WERI-Rb-1 (cell line): ENCODE data around the gene NOL9.

Experiments
- DNase-seq: peaks from one replicate; pipeline ENCODE4 v3.0.0-alpha.2; 2020
- H3K27ac ChIP-seq: fragments of 250-450 bp; sonication (Bioruptor Pico); 2 replicates; pipeline ENCODE4 v1.5.1; 2020; ENCODE audit warnings: mild to moderate bottlenecking, moderate library complexity
- H3K27me3 ChIP-seq: fragments of 250-450 bp; sonication (Bioruptor Pico); 2 replicates; pipeline ENCODE4 v1.5.1; 2021; ENCODE audit warnings: mild to moderate bottlenecking, low read depth, moderate library complexity; ENCODE audit not compliant: insufficient read depth, severe bottlenecking
- H3K36me3 ChIP-seq: fragments of 250-450 bp; sonication (Bioruptor Pico); 2 replicates; pipeline ENCODE4 v1.5.1; 2020; ENCODE audit warnings: mild to moderate bottlenecking, moderate library complexity
- H3K4me3 ChIP-seq: 2 replicates; pipeline ENCODE4 v1.5.1; 2011; ENCODE audit warnings: low read depth, mild to moderate bottlenecking, control low read depth, low read length
- H3K9me3 ChIP-seq: fragments of 250-450 bp; sonication (Bioruptor Pico); 2 replicates; pipeline ENCODE4 v1.5.1; 2021; ENCODE audit warnings: mild to moderate bottlenecking, moderate library complexity; ENCODE audit not compliant: severe bottlenecking
- CTCF ChIP-seq: IDR thresholded peaks from 2 replicates; pipeline ENCODE4 v1.5.1; 2011; ENCODE audit warnings: low read depth, mild to moderate bottlenecking, control low read depth, inconsistent platforms, low read length

The NOL9 gene

DNA sequence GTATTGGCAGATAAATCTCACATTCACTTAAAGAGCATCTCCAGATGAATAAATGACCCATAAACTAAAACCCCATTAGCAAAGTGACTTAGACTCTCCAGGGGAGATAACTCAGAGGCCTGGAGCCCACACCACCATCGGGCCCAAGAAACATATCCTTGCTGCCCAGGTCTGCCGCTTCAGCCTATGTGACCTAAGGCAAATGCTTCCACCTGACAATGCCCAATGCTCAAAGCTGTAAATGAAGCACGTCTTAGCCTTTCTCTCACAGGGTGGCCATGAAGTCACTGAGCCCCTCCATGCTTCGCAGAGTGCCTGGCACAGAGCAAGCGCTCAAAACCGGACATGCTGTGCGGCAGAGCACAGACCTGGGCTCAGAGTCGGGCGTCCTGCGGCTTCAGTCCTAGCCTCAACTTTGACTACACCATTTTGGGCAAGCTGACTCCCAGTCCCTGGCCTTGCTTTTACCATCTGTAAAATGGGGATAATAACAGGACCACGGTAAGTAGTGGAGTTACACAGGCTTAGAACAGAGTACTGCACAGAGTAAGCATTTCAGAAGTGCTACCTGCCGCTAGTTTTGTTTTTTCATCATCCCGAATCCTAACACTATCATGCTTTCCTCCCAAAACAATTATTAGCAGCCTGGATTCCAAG is 23.7 kb downstream of the NOL9 start:
- no peaks in the 10 kb centered on the region for H3K9me3 ChIP-seq
- no peak for TF ChIP-seq CTCF
- H3K4me3 ChIP-seq: no peak overlapping the region
- no peak for DNase-seq
- no peaks in the 10 kb centered on the region for H3K27me3 ChIP-seq
- H3K27ac ChIP-seq: no peak overlapping the region
- peaks cover 83% of the 10 kb centered on the region for H3K36me3 ChIP-seq

- Histone ChIP-seq H3K9me3 (no peaks in the 10 kb centered on the region), H3K36me3 (peaks cover 83% of the 10 kb centered on the region), H3K4me3 (no peak overlapping the region), H3K27ac (no peak overlapping the region), H3K27me3 (no peaks in the 10 kb centered on the region)
- no peak for TF ChIP-seq CTCF
- no peak for DNase-seq
Measured at GRCh38 chr1:6528492-6528891, 25.8 kb downstream of the NOL9 start.

- H3K27ac ChIP-seq: no peak overlapping the region
- TF ChIP-seq CTCF: no peak
- no peak overlapping the region for H3K4me3 ChIP-seq
- no peaks in the 10 kb centered on the region for H3K9me3 ChIP-seq
- peaks cover 65% of the 10 kb centered on the region for H3K36me3 ChIP-seq
- H3K27me3 ChIP-seq: no peaks in the 10 kb centered on the region
- DNase-seq: no peak
Measured at GRCh38 chr1:6526316-6526715, 28.0 kb downstream of the NOL9 start.

DNA sequence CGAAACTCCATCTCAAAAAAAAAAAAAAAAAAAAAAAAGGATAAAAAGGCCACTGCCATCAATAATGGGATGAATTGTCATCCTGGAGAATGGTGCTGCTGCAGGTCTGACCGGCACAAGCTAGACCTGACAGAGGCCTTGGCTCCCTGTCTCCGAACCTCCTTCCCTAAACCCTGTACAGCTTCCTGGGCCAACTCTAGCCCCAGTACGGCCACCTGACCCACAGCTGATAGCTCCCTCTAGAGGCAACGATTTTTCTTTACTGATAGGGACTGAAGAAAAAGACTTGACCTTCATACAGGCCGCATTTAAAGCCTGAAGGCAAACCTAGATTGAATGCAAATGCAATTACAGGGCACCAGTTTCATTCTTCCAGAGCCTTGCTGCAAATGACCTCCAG is 30.7 kb downstream of the NOL9 start:
- Histone ChIP-seq H3K36me3 (peaks cover 44% of the 10 kb centered on the region), H3K27ac (no peak overlapping the region), H3K4me3 (no peak overlapping the region), H3K9me3 (no peaks in the 10 kb centered on the region), H3K27me3 (no peaks in the 10 kb centered on the region)
- peak; percentile 74 for TF ChIP-seq CTCF
- peak; percentile 53 for DNase-seq

DNA sequence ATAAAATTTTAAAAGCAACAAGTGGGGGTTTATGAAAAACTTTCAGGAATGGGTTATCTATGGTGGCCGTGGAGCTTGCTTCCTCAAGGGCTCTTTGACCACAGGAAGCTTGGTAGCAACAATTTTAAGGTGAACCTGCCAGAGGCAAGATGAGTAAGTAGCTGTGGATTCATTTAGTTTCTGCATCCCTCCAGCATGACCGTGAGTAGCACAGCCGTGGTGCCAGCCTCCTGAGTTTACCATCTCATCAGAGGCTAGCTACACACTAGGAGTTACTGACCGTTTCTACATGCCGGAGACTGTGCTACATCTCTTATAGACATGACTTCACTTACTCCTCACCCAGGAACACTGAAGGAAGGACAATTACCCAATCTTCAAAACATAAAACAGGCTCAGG is 32.8 kb downstream of the NOL9 start:
- Histone ChIP-seq H3K27me3 (no peaks in the 10 kb centered on the region), H3K36me3 (peaks cover 34% of the 10 kb centered on the region), H3K4me3 (no peak overlapping the region), H3K27ac (no peak overlapping the region), H3K9me3 (no peaks in the 10 kb centered on the region)
- DNase-seq: no peak
- no peak for TF ChIP-seq CTCF

GRCh38 chr1:6519935-6520671 is 34.2 kb downstream of the NOL9 start:
- Histone ChIP-seq H3K36me3 (peaks cover 20% of the 10 kb centered on the region), H3K4me3 (no peak overlapping the region), H3K27me3 (no peaks in the 10 kb centered on the region), H3K27ac (peak overlapping the region; percentile 71), H3K9me3 (no peaks in the 10 kb centered on the region)
- DNase-seq: peak; percentile 51
- TF ChIP-seq CTCF: no peak
